Fibroblast of villous mesenchyme (primary cell): ENCODE data around the gene CAPN11. TPM values are rescaled to one million over a fixed set of nuclear protein-coding genes. Genes with fewer than 3 reads are reported as not detected.
"Not testable (repeated sequence)": the region's sequence is repeated elsewhere in the genome, so short reads cannot be mapped to it uniquely, and the experiment has no call there.

Experiments used
- DNase-seq: peaks from one replicate; pipeline ENCODE4 v3.0.0-alpha.2; 2010; ENCODE audit warnings: low read depth
- H3K4me3 ChIP-seq: 2 replicates; pipeline ENCODE4 v1.5.1; 2011; ENCODE audit warnings: low read depth, mild to moderate bottlenecking, low read length
- CTCF ChIP-seq: IDR thresholded peaks from 2 replicates; pipeline ENCODE4 v1.5.1; 2012; ENCODE audit warnings: low read depth, mild to moderate bottlenecking, low read length; ENCODE audit not compliant: insufficient read depth
- total RNA-seq: library from RNA; depleted of rRNA; stranded (reverse); fragments of >200 nt; gene quantifications from 2 replicates; pipeline ENCODE4 v1.2.3, GENCODE V29; 2012

CAPN11 gene
- total RNA-seq, 1 donor, result not detected

DNA sequence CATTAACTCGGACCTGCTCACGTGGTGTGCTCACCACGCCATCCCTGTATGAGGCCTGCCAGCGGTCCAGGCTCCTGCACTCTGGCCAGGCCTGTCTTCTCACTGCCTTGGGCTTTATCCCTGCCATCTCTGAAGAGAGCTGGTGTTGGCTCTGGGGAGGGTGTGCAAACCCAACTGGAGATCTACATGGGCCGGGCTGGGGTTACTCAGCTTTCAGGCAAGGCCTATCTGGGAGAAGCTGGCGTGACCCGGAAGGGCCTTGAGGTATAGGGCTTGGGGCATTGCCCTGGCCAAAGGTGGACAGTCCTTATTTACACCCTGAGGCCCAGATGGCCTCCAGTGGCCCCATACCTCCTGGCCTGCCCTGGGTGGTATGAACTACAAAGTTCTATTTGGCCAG is 69.8 kb downstream of the CAPN11 start:
- no peak for DNase-seq
- TF ChIP-seq CTCF, result no peak
- no peak overlapping the region for H3K4me3 ChIP-seq

DNA sequence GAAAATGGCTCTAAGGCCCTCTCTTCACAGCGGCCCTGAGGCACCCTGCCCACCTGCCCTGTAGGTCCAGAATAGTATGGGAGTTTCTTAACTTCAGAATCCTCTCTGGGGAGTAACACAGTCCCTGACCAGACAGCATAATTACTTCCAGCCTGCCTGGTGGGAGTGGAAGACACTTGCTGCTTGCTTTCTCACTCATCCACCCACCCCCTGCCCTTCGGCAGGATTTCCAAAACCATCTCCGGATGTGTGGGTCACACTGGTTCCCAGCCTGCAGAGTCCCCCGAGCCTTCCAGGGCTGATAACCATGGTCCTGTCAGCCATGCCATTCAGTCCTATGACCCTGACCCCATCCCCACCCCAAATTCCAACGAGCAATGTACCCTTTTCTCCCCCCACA is 70.2 kb downstream of the CAPN11 start:
- no peak overlapping the region for H3K4me3 ChIP-seq
- no peak for TF ChIP-seq CTCF
- no peak for DNase-seq

DNA sequence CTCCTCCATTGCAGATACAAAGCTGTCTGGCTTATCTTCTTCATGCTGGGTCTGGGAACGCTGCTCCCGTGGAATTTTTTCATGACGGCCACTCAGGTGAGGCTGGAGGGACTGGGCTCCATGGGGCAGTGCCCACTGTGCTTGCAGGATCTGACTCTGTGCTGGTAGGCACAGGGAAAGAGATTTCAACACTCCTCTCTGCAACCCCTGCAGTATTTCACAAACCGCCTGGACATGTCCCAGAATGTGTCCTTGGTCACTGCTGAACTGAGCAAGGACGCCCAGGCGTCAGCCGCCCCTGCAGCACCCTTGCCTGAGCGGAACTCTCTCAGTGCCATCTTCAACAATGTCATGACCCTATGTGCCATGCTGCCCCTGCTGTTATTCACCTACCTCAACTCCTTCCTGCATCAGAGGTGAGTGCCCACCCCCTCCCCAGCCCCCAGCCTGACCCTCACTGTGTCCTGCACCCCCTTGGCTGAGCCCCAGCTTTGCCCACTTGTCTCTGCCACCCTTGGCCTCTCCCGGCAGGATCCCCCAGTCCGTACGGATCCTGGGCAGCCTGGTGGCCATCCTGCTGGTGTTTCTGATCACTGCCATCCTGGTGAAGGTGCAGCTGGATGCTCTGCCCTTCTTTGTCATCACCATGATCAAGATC is 70.9 kb downstream of the CAPN11 start:
- no peak for TF ChIP-seq CTCF
- no peak for DNase-seq
- H3K4me3 ChIP-seq, result no peak overlapping the region

- no peak for TF ChIP-seq CTCF
- H3K4me3 ChIP-seq, result no peak overlapping the region
- DNase-seq, result no peak
These were observed 71.5 kb downstream of the CAPN11 start for GRCh38 chr6:44230034-44230675.

- not testable (repeated sequence) for H3K4me3 ChIP-seq, DNase-seq
These were observed 72.8 kb downstream of the CAPN11 start for GRCh38 chr6:44231426-44231825.

DNA sequence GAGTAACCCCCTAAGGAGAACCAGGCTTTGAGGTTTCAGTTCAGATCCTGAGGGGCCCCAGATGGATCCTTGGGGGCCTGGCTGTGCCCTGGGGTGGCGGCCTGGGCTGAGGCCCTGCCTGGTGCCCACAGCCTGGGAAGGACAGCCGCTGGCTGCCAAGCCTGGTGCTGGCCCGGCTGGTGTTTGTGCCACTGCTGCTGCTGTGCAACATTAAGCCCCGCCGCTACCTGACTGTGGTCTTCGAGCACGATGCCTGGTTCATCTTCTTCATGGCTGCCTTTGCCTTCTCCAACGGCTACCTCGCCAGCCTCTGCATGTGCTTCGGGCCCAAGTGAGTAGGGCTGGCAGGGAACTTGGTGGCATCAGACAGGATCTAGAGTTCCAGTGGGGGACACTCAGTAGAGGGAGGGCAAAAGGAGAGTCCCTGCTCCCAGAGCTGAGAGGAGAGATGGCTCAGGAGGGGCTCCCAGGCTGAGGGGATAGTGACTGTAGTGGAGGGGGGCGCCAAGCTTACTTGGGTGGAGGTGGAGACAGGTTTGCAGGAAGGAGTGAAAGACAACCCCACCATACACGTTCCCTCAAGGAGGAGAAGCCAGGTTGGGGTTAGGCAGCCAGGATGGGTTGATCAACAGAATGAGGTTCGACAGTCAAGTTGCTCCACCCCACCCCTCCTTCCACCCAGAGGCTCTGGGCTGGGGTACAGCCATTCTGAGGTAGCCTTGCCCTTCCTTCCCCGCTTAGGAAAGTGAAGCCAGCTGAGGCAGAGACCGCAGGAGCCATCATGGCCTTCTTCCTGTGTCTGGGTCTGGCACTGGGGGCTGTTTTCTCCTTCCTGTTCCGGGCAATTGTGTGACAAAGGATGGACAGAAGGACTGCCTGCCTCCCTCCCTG is 74.3 kb downstream of the CAPN11 start:
- no peak for DNase-seq
- H3K4me3 ChIP-seq, result no peak overlapping the region
- TF ChIP-seq CTCF, result no peak

GRCh38 chr6:44233567-44234100 is 75.0 kb downstream of the CAPN11 start:
- no peak for DNase-seq
- no peak for TF ChIP-seq CTCF

More at GRCh38 chr6:44233567-44234100, 75.0 kb downstream of the CAPN11 start:
- no peak overlapping the region for H3K4me3 ChIP-seq
